Omental fat pad (tissue), 4 donors: ENCODE data around the gene SFTA2. TPM values are rescaled to one million over a fixed set of nuclear protein-coding genes. Genes with fewer than 3 reads are reported as not detected.

Experiments
- ATAC-seq: fragments of 150-250 bp; one replicate; pipeline ENCODE4 v1.9.1; 2016; ENCODE audit warnings: mild to moderate bottlenecking, moderate library complexity; ENCODE audit not compliant: low FRiP score
- DNase-seq: peaks from one replicate; pipeline ENCODE4 v3.0.0-alpha.2; 2019; ENCODE audit warnings: low spot score
- CTCF ChIP-seq, 3 donors: fragments of 450-650 bp; IDR thresholded peaks; one replicate each; pipeline ENCODE4 v1.5.1; 2016 to 2017; ENCODE audit warnings: antibody characterized with exemption in 3 of 3, mild to moderate bottlenecking in 3 of 3, moderate library complexity in 2 of 3
- total RNA-seq, 4 donors: library from RNA; depleted of rRNA; stranded (reverse); fragments of >200 nt; gene quantifications; one replicate each; pipeline ENCODE4 v1.1.0, GENCODE V29; 2016

Gene SFTA2
- total RNA-seq, 4 donors from 2014 or later = not detected

GRCh38 chr6:30944051-30944450, 12.1 kb upstream of the SFTA2 start:
- DNase-seq (no peak), ATAC-seq (no peak)
- no peak for TF ChIP-seq CTCF (IDR thresholded peaks at IDR 0.05)

GRCh38 chr6:30942338-30943060, 10.5 kb upstream of the SFTA2 start:
- peak; percentile 56 for ATAC-seq
- peak; percentile 35 for DNase-seq
- no peak for TF ChIP-seq CTCF (IDR thresholded peaks at IDR 0.05)

- ATAC-seq (no peak), DNase-seq (no peak)
- TF ChIP-seq CTCF (IDR thresholded peaks at IDR 0.05) = no peak
Measured at GRCh38 chr6:30940361-30940986, 8.5 kb upstream of the SFTA2 start, which contains the start of gene MUCL3. MUCL3 (plus strand) TSS chr6:30940973; CDS start chr6:30941000, 27 bp downstream.

- ATAC-seq = peak; percentile 48
- TF ChIP-seq CTCF (IDR thresholded peaks at IDR 0.05) = no peak
Measured at GRCh38 chr6:30939473-30939872, 7.5 kb upstream of the SFTA2 start.

GRCh38 chr6:30938730-30939129, 6.8 kb upstream of the SFTA2 start:
- no peak for ATAC-seq
- DNase-seq = no peak
- TF ChIP-seq CTCF (IDR thresholded peaks at IDR 0.05) = no peak

More at GRCh38 chr6:30939473-30939872, 7.5 kb upstream of the SFTA2 start:
- DNase-seq = no peak

GRCh38 chr6:30937265-30937664, 5.3 kb upstream of the SFTA2 start:
- TF ChIP-seq CTCF (IDR thresholded peaks at IDR 0.05) = no peak
- no peak for ATAC-seq
- no peak for DNase-seq

GRCh38 chr6:30935018-30935417, 3.0 kb upstream of the SFTA2 start:
- DNase-seq (no peak), ATAC-seq (no peak)
- TF ChIP-seq CTCF (IDR thresholded peaks at IDR 0.05) = no peak
